ENCODE measurements around the gene PACRG. TPM values are rescaled to one million over a fixed set of nuclear protein-coding genes. Genes with fewer than 3 reads are reported as not detected.

The PACRG gene
- total RNA-seq, 1 donor from 2014 or later: 1.2 TPM

DNA sequence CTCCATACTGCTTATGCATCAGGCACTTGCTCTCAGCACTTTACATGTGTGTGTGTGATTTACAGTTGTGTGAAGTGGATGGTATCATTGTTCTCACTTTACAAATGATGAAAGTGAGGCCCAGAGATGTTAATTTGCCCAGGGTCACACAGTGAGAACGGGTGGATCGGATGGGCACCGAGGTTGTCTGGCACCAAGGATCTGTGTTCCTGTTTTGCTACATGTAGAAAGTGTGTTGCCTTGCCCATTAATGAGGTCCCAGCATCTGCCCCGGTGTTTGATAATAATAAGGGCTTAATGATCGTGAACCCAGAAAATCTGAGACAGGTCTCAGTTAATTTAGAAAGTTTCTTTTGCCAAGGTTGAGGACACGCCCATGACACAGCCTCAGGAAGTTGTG lies 470.6 kb downstream of the PACRG start:
- TF ChIP-seq CTCF (IDR thresholded peaks at IDR 0.05): no peak
- Mint-ChIP-seq H3K27me3 (ENCODE audit: unreplicated experiment) (no peaks in the 10 kb centered on the region), H3K4me3 (ENCODE audit: unreplicated experiment) (no peak overlapping the region), H3K9me3 (ENCODE audit: unreplicated experiment) (no peaks in the 10 kb centered on the region), H3K36me3 (ENCODE audit: unreplicated experiment) (no peaks in the 10 kb centered on the region), H3K4me1 (ENCODE audit: unreplicated experiment) (no peaks in the 10 kb centered on the region), H3K27ac (ENCODE audit: unreplicated experiment) (no peak overlapping the region)
- no peak for DNase-seq (ENCODE audit: extremely low spot score, unreplicated experiment)

DNA sequence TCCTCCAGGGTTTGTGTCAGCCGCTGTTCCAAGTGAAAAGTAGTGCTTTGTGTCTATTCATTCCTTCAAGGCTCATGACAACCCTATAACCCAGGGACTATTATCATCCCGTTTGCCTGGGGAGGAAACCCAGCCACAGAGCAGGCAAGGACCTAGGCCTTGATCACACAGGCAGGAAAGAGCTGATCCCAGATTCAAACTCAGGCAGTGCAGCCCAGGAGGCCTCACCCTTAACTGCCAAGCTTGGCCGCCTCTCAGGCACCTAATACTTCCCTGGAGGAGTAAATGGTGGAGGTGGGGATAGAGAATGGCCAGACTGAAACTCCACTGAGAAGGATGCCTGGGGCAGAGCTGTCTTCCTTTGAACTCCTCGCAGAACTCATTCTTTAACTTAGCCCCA lies 471.6 kb downstream of the PACRG start:
- H3K4me1 Mint-ChIP-seq (ENCODE audit: unreplicated experiment): no peaks in the 10 kb centered on the region
- no peak overlapping the region for H3K4me3 Mint-ChIP-seq (ENCODE audit: unreplicated experiment)
- H3K27ac Mint-ChIP-seq (ENCODE audit: unreplicated experiment): no peak overlapping the region
- no peaks in the 10 kb centered on the region for H3K36me3 Mint-ChIP-seq (ENCODE audit: unreplicated experiment)
- no peak for TF ChIP-seq CTCF (IDR thresholded peaks at IDR 0.05)
- no peaks in the 10 kb centered on the region for H3K9me3 Mint-ChIP-seq (ENCODE audit: unreplicated experiment)
- no peaks in the 10 kb centered on the region for H3K27me3 Mint-ChIP-seq (ENCODE audit: unreplicated experiment)
- no peak for DNase-seq (ENCODE audit: extremely low spot score, unreplicated experiment)

- DNase-seq (ENCODE audit: extremely low spot score, unreplicated experiment): no peak
- TF ChIP-seq CTCF (IDR thresholded peaks at IDR 0.05): no peak
- Mint-ChIP-seq H3K4me3 (ENCODE audit: unreplicated experiment) (no peak overlapping the region), H3K4me1 (ENCODE audit: unreplicated experiment) (no peaks in the 10 kb centered on the region), H3K36me3 (ENCODE audit: unreplicated experiment) (no peaks in the 10 kb centered on the region), H3K27ac (ENCODE audit: unreplicated experiment) (no peak overlapping the region), H3K27me3 (ENCODE audit: unreplicated experiment) (no peaks in the 10 kb centered on the region), H3K9me3 (ENCODE audit: unreplicated experiment) (peaks cover 4% of the 10 kb centered on the region)
These were observed 472.5 kb downstream of the PACRG start for GRCh38 chr6:163200289-163200688.

DNA sequence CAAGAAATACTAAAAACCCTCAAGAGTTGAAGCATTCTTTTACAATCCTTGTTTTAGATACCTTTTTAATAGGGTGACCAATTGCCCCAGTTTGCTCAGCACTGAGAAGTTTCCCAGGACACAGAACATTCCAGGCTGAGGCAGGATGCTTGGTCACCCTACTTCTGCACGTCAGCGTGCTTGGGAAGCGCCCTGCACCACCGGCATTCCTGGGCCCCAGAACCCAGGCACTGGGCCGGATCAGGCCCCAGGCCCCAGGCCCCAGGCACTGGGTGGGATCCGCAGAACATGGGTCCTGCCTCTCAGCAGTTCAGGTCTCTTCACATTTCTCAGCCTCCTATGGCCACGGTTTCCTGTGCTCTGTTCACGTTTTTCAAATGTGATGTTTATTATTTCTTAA lies 472.9 kb downstream of the PACRG start:
- H3K4me1 Mint-ChIP-seq (ENCODE audit: unreplicated experiment): no peaks in the 10 kb centered on the region
- no peak overlapping the region for H3K4me3 Mint-ChIP-seq (ENCODE audit: unreplicated experiment)
- H3K27ac Mint-ChIP-seq (ENCODE audit: unreplicated experiment): no peak overlapping the region
- H3K9me3 Mint-ChIP-seq (ENCODE audit: unreplicated experiment): peaks cover 8% of the 10 kb centered on the region
- H3K36me3 Mint-ChIP-seq (ENCODE audit: unreplicated experiment): no peaks in the 10 kb centered on the region
- TF ChIP-seq CTCF (IDR thresholded peaks at IDR 0.05): no peak
- DNase-seq (ENCODE audit: extremely low spot score, unreplicated experiment): no peak
- no peaks in the 10 kb centered on the region for H3K27me3 Mint-ChIP-seq (ENCODE audit: unreplicated experiment)

DNA sequence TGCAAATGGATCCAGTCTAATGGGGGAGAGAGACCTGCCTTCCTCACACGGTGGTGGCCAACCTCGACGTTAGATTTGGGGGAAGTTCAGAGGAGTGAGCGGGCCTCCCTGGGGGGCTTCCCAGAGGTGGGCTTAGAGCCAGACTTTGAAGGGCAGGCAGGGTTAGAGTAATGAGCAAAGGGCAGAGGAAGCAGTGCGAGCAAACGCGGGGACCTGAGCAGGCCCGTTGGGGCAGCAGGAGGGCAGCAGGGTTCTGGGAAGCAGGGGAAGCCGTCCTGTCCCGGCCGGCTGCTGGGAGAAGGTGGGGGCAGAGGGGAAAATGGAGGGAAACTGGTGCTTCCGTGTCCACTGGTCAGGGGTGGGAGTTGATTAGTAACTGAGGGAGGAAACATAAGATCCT lies 474.1 kb downstream of the PACRG start:
- Mint-ChIP-seq H3K36me3 (ENCODE audit: unreplicated experiment) (no peaks in the 10 kb centered on the region), H3K4me3 (ENCODE audit: unreplicated experiment) (no peak overlapping the region), H3K9me3 (ENCODE audit: unreplicated experiment) (peaks cover 15% of the 10 kb centered on the region), H3K27ac (ENCODE audit: unreplicated experiment) (no peak overlapping the region), H3K4me1 (ENCODE audit: unreplicated experiment) (no peaks in the 10 kb centered on the region), H3K27me3 (ENCODE audit: unreplicated experiment) (no peaks in the 10 kb centered on the region)
- TF ChIP-seq CTCF (IDR thresholded peaks at IDR 0.05): no peak
- DNase-seq (ENCODE audit: extremely low spot score, unreplicated experiment): no peak

All from osteocyte (in vitro differentiated cells).